ENCODE results near the gene SPIB. TPM values are rescaled to one million over a fixed set of nuclear protein-coding genes. Genes with fewer than 3 reads are reported as not detected.

SPIB gene
- polyA plus RNA-seq, 1 donor: 0.71 TPM

GRCh38 chr19:50419022-50419579, 363 bp downstream of the SPIB start:
- no peak for DNase-seq (ENCODE audit: low read depth)

GRCh38 chr19:50419580-50420035, 870 bp downstream of the SPIB start:
- DNase-seq (ENCODE audit: low read depth): no peak

- no peak for DNase-seq (ENCODE audit: low read depth)
These were observed 1.4 kb downstream of the SPIB start for GRCh38 chr19:50420127-50420526.

- no peak for DNase-seq (ENCODE audit: low read depth)
These were observed 2.1 kb downstream of the SPIB start for GRCh38 chr19:50420808-50421207.

- DNase-seq (ENCODE audit: low read depth): no peak
These were observed 3.9 kb downstream of the SPIB start for GRCh38 chr19:50422397-50423278.

- DNase-seq (ENCODE audit: low read depth): no peak
These were observed 4.8 kb downstream of the SPIB start for GRCh38 chr19:50423279-50424113.

- no peak for DNase-seq (ENCODE audit: low read depth)
These were observed 6.8 kb downstream of the SPIB start for GRCh38 chr19:50425581-50425980.

- no peak for DNase-seq (ENCODE audit: low read depth)
These were observed 8.7 kb downstream of the SPIB start for GRCh38 chr19:50427318-50427925.

GRCh38 chr19:50427997-50428425, 9.3 kb downstream of the SPIB start:
- peak; percentile 45 for DNase-seq (ENCODE audit: low read depth)

- no peak for DNase-seq (ENCODE audit: low read depth)
These were observed 10.2 kb downstream of the SPIB start for GRCh38 chr19:50428772-50429463.

GRCh38 chr19:50430888-50431342, 12.2 kb downstream of the SPIB start:
- DNase-seq (ENCODE audit: low read depth): no peak

GRCh38 chr19:50431343-50432220, 12.8 kb downstream of the SPIB start:
- DNase-seq (ENCODE audit: low read depth): peak; percentile 57

- DNase-seq (ENCODE audit: low read depth): no peak
These were observed 13.7 kb downstream of the SPIB start, which contains the start of gene MYBPC2 for GRCh38 chr19:50432221-50433028. TSS of gene MYBPC2 (plus strand) at chr19:50432892. CDS start at chr19:50432954, 62 bp downstream.

- DNase-seq (ENCODE audit: low read depth): no peak
These were observed 14.8 kb downstream of the SPIB start for GRCh38 chr19:50433201-50434180.

GRCh38 chr19:50434525-50434924, 15.8 kb downstream of the SPIB start:
- no peak for DNase-seq (ENCODE audit: low read depth)

- DNase-seq (ENCODE audit: low read depth): no peak
These were observed 16.5 kb downstream of the SPIB start for GRCh38 chr19:50435221-50435620.

GRCh38 chr19:50435627-50436026, 16.9 kb downstream of the SPIB start:
- DNase-seq (ENCODE audit: low read depth): no peak

All from forelimb muscle (tissue), 1 donor.